Measurements from ENCODE around the gene RAB11FIP4.

RAB11FIP4 gene

DNA sequence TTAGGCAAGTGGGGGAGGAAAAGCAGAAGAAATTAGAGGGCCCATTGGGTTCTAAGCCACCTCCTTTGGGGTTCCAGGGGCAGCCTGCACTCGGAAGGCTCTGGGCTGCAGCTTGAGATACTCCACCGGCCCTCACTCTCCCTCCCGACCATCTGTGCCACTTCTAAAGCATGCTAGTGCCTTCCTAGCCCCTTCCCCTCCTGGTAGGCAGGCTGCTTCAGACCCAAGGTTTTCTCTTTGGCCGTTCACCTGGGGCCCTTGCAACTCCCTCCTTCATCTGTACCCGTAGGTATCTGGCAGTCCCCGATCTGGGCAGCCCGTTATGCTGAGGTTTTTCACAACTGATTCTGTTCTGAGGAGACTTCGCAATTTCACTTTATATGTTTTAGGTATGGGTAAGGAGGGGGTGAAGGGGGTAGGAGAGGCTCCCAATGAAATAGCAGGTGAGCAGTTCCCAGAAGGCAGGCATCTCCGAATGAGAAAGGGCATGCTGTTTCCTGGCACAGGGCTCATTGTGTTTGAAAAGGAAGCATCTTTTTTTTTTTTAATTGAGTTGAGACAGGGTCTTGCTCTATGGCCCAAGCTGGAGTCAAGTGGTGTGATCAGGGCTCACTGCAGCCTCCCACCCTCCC lies 98.7 kb downstream of the RAB11FIP4 start:
- H3K4me1 ChIP-seq (ENCODE audit: control insufficient read depth, insufficient read depth, low read length): peaks cover 42% of the 10 kb centered on the region
- peak overlapping the region; percentile 7 for H3K9ac ChIP-seq (ENCODE audit: low read length)

DNA sequence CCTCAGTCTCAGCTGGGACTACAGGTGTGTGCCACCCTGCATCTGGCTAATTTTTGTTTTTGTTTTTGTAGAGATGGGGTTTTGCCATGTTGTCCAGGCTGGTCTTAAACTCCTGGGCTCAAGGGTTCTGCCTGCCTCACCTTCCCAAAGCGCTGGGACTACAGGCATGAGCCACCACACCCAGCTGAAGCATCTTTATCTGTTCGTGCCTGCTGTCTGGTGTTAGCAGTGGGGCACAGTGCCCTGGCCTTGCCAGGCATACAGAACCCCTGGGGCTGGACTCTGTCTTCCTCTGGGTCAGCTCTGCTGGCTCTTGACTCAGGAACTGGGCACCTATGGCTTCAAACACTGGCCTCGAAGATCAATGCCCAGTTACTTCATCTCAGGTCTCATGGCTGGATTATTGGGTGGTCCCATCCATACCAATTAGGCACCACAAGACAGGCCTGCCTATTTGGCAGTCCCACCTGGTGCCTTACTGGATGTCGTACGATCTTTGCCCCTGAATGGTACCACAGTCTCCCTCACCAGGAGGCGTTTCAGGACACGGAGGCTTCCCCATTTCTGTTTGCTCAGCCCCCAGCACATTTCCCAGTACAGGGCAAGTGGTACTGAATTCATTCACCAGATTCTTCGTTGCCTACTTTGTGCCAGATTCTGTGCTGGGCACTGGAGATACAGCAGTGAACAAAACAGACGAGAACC lies 99.3 kb downstream of the RAB11FIP4 start:
- no peak overlapping the region for H3K4me3 ChIP-seq (ENCODE audit: low read depth, low read length)
- peaks cover 15% of the 10 kb centered on the region for H3K27me3 ChIP-seq (ENCODE audit: control insufficient read depth, insufficient read depth, low read length)
- peaks cover 42% of the 10 kb centered on the region for H3K4me1 ChIP-seq (ENCODE audit: control insufficient read depth, insufficient read depth, low read length)
- H3K36me3 ChIP-seq (ENCODE audit: control insufficient read depth, insufficient read depth, low read length): no peaks in the 10 kb centered on the region
- no peak overlapping the region for H3K9ac ChIP-seq (ENCODE audit: low read length)
- no peaks in the 10 kb centered on the region for H3K9me3 ChIP-seq (ENCODE audit: control insufficient read depth, insufficient read depth, low read depth, low read length)
- H3K27ac ChIP-seq (ENCODE audit: low read depth, low read length): no peak overlapping the region

More for the DNA sequence above, 98.7 kb downstream of the RAB11FIP4 start:
- H3K27ac ChIP-seq (ENCODE audit: low read depth, low read length): no peak overlapping the region
- H3K9me3 ChIP-seq (ENCODE audit: control insufficient read depth, insufficient read depth, low read depth, low read length): no peaks in the 10 kb centered on the region
- no peaks in the 10 kb centered on the region for H3K36me3 ChIP-seq (ENCODE audit: control insufficient read depth, insufficient read depth, low read length)
- peak overlapping the region; percentile 74 for H3K4me3 ChIP-seq (ENCODE audit: low read depth, low read length)
- H3K27me3 ChIP-seq (ENCODE audit: control insufficient read depth, insufficient read depth, low read length): peaks cover 15% of the 10 kb centered on the region

DNA sequence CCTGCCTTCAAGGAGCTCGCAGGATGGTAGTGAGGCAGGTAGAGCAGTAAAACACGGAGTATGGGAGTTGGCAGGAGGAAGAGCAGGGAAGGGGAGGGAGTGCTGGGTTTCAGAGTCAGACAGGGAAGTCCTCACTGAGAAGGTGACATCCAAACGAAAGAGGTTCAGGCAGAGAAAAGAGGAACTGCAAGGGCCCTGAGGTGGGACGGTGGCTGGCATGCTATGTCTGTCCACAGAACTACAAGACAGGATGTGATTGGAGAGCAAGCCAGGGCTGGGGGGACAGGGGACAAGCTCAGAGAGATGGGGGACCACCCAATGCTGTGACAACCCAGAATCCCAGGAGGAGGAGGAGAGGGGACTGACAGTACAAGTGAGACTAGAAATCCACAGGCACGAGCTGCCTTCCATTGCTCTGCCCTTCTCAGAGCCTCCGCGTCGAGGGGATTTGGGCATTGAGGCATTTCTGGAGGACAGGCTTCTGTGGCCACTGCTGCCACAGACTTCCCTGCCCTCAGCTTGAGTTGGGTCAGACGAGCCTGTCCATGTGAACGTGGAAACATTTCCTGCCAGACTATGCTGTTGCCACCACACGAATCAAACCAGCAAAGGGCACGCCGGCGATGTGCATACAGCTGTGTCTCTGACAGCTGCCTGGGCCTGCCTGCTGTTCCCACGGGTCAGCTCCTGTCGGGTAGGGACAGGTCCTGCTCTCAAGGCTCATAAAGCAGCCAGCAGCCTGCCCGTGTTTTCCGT lies 100.1 kb downstream of the RAB11FIP4 start:
- H3K9me3 ChIP-seq (ENCODE audit: control insufficient read depth, insufficient read depth, low read depth, low read length): no peaks in the 10 kb centered on the region

DNA sequence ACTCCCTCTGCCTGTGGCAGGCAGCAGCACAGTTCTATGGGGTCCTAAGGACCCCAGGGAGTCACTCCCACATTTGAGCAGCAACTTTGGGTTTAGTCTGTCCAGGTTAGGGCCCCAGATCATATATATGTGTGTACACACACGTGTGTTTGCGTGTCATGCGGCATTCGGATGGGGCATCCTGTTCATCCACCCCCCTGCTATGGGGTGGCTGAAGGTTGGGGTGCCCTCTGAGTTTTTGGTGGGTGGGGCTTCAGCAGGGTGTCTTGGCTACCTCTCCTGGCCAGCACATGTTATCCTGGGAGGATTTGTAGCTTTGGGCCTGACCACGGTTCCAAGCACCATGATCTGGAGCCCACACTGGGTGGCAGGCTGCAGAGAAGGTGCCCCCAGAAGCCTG lies 100.7 kb downstream of the RAB11FIP4 start:
- H3K27me3 ChIP-seq (ENCODE audit: control insufficient read depth, insufficient read depth, low read length): peaks cover 15% of the 10 kb centered on the region
- H3K4me3 ChIP-seq (ENCODE audit: low read depth, low read length): no peak overlapping the region
- no peaks in the 10 kb centered on the region for H3K9me3 ChIP-seq (ENCODE audit: control insufficient read depth, insufficient read depth, low read depth, low read length)
- H3K27ac ChIP-seq (ENCODE audit: low read depth, low read length): no peak overlapping the region
- H3K9ac ChIP-seq (ENCODE audit: low read length): no peak overlapping the region
- peaks cover 47% of the 10 kb centered on the region for H3K4me1 ChIP-seq (ENCODE audit: control insufficient read depth, insufficient read depth, low read length)
- H3K36me3 ChIP-seq (ENCODE audit: control insufficient read depth, insufficient read depth, low read length): no peaks in the 10 kb centered on the region

More for the DNA sequence above, 100.1 kb downstream of the RAB11FIP4 start:
- Histone ChIP-seq H3K27ac (ENCODE audit: low read depth, low read length) (no peak overlapping the region), H3K36me3 (ENCODE audit: control insufficient read depth, insufficient read depth, low read length) (no peaks in the 10 kb centered on the region), H3K9ac (ENCODE audit: low read length) (no peak overlapping the region), H3K4me1 (ENCODE audit: control insufficient read depth, insufficient read depth, low read length) (peaks cover 47% of the 10 kb centered on the region), H3K27me3 (ENCODE audit: control insufficient read depth, insufficient read depth, low read length) (peaks cover 15% of the 10 kb centered on the region), H3K4me3 (ENCODE audit: low read depth, low read length) (no peak overlapping the region)

DNA sequence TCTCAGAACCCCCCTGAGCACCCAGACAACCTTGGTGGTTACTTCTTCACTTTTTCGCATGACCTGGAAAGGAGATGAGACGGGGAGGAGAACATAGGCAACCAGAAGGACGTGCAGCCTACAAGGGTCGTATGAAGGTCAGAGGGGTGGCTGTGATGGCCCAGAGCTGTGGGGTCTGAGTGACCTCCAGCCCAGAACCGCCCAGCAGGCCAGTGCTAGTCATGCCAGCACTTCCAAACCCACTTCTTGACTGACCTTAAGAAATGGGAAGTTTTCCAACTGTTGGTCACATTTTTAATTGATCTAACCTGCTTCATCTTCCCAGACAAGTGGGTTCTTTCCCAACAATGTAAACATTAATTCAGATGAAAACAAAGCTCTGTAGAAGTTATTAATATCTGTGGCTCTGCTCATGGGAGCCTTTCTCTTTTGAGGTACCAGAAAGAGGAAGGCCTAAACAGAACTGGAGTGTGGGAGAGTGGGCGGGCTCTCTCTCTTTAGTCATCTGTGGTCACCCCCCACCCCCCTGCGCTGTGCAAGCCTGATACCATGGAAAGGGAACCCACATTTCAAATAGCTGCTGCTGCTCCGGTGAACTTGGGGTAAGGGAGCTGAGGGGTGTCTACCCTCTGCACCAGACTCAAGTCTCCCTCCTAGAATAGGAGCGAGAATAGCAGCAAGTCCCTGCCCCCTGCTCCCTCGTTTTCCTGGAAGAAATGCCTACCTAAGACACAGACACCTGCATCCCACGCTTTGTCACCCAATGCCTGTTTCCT lies 101.6 kb downstream of the RAB11FIP4 start:
- Histone ChIP-seq H3K9ac (ENCODE audit: low read length) (no peak overlapping the region), H3K27ac (ENCODE audit: low read depth, low read length) (no peak overlapping the region), H3K9me3 (ENCODE audit: control insufficient read depth, insufficient read depth, low read depth, low read length) (no peaks in the 10 kb centered on the region), H3K4me3 (ENCODE audit: low read depth, low read length) (no peak overlapping the region), H3K36me3 (ENCODE audit: control insufficient read depth, insufficient read depth, low read length) (no peaks in the 10 kb centered on the region), H3K4me1 (ENCODE audit: control insufficient read depth, insufficient read depth, low read length) (peaks cover 52% of the 10 kb centered on the region), H3K27me3 (ENCODE audit: control insufficient read depth, insufficient read depth, low read length) (peaks cover 15% of the 10 kb centered on the region)

DNA sequence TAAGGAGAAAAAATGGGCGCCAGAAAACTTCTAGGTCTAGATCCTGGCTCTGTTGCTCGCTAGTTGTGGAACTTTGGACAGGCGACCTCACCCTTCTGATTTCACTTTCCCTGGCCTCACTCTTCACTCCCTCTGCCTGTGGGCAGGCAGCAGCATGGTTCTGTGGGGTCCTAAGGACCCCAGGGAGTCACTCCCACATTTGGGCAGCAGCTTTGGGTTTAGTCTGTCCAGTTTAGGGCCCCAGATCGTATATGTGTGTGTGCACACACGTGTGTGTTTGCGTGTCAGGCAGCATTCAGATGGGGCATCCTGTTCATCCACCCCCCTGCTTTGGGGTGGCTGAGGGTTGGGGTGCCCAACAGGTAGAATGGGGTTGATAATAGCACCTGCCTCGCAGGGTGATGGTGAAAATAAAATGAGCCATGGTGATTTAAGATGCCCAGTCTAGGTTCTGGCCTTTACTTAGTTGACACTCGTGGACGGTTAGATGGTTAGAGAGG lies 102.2 kb downstream of the RAB11FIP4 start:
- no peaks in the 10 kb centered on the region for H3K9me3 ChIP-seq (ENCODE audit: control insufficient read depth, insufficient read depth, low read depth, low read length)
- H3K27me3 ChIP-seq (ENCODE audit: control insufficient read depth, insufficient read depth, low read length): peaks cover 10% of the 10 kb centered on the region
- H3K27ac ChIP-seq (ENCODE audit: low read depth, low read length): no peak overlapping the region
- H3K4me3 ChIP-seq (ENCODE audit: low read depth, low read length): no peak overlapping the region
- H3K4me1 ChIP-seq (ENCODE audit: control insufficient read depth, insufficient read depth, low read length): peaks cover 58% of the 10 kb centered on the region
- no peak overlapping the region for H3K9ac ChIP-seq (ENCODE audit: low read length)
- no peaks in the 10 kb centered on the region for H3K36me3 ChIP-seq (ENCODE audit: control insufficient read depth, insufficient read depth, low read length)

DNA sequence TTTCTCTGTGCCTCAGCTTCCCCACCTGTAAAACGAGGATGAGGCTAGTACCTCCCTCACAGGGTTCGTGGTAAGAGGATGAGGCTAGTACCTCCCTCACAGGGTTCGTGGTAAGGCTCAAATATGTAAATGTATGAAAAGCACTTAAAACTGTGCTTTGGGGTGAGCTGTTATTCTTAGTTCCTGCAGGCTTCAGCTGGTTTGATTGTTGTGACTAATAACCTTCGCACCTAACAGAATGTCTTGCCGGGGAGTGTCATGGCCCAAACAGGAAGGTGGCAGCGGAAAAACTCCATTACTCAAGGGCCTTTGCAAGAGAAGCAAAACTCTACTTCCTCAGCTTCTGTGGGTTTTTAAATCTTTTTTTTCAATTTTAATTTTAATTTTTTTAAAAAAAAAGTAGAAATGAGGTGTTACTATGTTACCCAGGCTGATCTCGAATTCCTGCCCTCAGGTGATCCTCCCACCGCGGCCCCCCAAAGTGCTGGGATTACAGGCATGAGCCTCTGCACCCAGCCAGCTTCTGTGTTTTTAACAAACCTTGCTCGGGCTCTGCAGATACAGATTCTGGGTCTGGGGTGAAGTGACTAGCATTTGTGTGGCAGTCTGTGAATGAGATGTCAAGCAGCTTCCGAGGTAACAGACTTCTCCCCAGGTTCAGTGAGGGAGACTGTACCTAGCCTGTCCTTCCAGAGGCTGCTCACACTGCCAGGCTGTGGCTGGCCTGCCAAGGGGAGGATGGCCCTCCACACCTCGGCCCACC lies 103.0 kb downstream of the RAB11FIP4 start:
- Histone ChIP-seq H3K27ac (ENCODE audit: low read depth, low read length) (no peak overlapping the region), H3K4me1 (ENCODE audit: control insufficient read depth, insufficient read depth, low read length) (peaks cover 58% of the 10 kb centered on the region), H3K4me3 (ENCODE audit: low read depth, low read length) (no peak overlapping the region), H3K9me3 (ENCODE audit: control insufficient read depth, insufficient read depth, low read depth, low read length) (no peaks in the 10 kb centered on the region), H3K9ac (ENCODE audit: low read length) (no peak overlapping the region), H3K36me3 (ENCODE audit: control insufficient read depth, insufficient read depth, low read length) (no peaks in the 10 kb centered on the region), H3K27me3 (ENCODE audit: control insufficient read depth, insufficient read depth, low read length) (peaks cover 2% of the 10 kb centered on the region; the same call in 1 of the 2 replicates)

DNA sequence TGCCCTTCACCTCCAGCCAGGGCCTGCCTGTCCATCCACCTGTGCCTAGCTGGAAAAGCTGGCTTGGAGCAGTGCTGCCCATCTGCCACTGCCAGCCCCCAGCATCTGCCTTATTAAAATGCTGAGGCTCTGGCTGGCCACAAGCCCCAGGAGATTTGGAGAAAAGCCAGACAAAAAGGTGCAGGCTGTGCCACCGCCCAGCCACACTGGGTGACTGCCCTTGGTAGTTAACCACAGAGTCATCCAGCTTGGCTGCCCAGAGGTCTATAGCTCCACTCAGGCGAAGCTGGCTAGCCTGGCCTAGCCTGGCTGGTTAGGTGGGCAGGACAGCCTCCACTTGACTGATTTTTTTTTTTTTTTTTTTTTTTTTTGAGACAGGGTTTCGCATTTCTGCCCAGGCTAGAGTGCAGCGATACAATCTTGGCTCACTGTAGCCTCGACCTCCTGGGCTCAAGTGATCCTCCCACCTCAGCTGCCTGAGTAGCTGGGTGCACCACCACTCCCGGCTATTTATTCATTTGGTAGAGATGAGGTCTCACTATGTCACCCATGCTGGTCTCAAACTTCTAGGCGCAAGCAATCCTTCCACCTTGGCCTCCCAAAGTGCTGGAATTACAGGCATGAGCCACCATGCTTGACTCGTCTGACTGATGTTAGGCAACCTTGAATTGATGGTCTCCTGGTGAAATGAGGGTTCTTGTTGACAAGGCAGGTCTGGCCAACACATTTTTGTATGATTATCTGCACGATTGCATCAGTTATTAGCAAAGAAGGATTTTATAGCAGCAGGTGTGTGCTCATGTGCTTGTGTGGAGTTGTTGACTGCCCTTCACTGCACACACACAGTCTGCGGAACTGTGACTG lies 103.8 kb downstream of the RAB11FIP4 start:
- Histone ChIP-seq H3K4me3 (ENCODE audit: low read depth, low read length) (no peak overlapping the region), H3K27me3 (ENCODE audit: control insufficient read depth, insufficient read depth, low read length) (no peaks in the 10 kb centered on the region), H3K4me1 (ENCODE audit: control insufficient read depth, insufficient read depth, low read length) (peaks cover 58% of the 10 kb centered on the region), H3K9ac (ENCODE audit: low read length) (no peak overlapping the region), H3K9me3 (ENCODE audit: control insufficient read depth, insufficient read depth, low read depth, low read length) (no peaks in the 10 kb centered on the region), H3K27ac (ENCODE audit: low read depth, low read length) (no peak overlapping the region), H3K36me3 (ENCODE audit: control insufficient read depth, insufficient read depth, low read length) (no peaks in the 10 kb centered on the region)

DNA sequence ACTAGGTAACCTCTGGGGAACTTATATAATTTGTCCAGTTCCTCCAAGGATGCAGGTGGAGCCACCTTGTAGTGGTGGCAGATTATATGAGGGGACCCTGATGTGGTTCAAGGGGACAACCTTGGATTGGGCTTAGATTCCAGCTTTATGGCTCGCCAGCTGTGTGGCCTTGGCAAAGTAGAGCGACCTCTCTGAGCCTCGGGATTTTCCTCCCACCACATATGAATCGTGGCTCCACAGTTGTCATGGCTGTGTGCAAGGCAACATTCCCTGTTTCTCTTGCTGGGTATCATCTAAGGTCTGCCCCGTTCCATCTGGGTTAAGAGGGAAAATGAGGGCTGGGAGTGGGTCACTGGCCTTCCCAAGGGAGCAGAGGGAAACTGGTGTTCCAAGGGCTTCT lies 104.6 kb downstream of the RAB11FIP4 start:
- Histone ChIP-seq H3K36me3 (ENCODE audit: control insufficient read depth, insufficient read depth, low read length) (no peaks in the 10 kb centered on the region), H3K4me3 (ENCODE audit: low read depth, low read length) (no peak overlapping the region), H3K9me3 (ENCODE audit: control insufficient read depth, insufficient read depth, low read depth, low read length) (no peaks in the 10 kb centered on the region), H3K27me3 (ENCODE audit: control insufficient read depth, insufficient read depth, low read length) (no peaks in the 10 kb centered on the region), H3K9ac (ENCODE audit: low read length) (no peak overlapping the region), H3K27ac (ENCODE audit: low read depth, low read length) (no peak overlapping the region), H3K4me1 (ENCODE audit: control insufficient read depth, insufficient read depth, low read length) (peaks cover 53% of the 10 kb centered on the region)
